HG02884 (cell line): ENCODE data around the gene LUC7L3.
"Not testable (repeated sequence)": the region's sequence is repeated elsewhere in the genome, so short reads cannot be mapped to it uniquely, and the experiment has no call there.

Experiments
- ATAC-seq: cut with Tn5 transposase; IDR thresholded peaks from one replicate; pipeline ENCODE4 v1.9.1; 2021; ENCODE audit warnings: mild to moderate bottlenecking, moderate library complexity; ENCODE audit not compliant: unreplicated experiment

Gene LUC7L3

DNA sequence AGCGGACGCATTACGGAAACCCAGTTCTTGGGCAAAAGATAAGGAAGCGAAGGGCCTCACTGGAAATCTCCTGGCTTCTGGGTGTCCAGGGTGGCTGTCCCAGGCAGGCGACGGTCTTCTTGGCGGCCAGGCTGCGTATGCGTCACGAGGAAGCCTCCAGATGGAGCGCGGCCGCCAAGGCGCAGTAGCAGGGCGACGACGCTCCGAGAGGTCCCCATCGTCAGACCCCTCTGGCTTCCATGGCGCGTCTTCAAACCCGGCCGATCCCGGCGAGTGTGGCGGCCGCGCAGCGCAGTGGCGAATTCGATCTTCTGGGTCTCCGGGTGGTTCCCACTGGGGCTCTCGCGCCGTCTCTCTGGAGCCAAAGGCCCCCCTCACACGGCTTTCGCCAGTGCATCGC is 61.8 kb downstream of the LUC7L3 start:
- ATAC-seq = no peak

DNA sequence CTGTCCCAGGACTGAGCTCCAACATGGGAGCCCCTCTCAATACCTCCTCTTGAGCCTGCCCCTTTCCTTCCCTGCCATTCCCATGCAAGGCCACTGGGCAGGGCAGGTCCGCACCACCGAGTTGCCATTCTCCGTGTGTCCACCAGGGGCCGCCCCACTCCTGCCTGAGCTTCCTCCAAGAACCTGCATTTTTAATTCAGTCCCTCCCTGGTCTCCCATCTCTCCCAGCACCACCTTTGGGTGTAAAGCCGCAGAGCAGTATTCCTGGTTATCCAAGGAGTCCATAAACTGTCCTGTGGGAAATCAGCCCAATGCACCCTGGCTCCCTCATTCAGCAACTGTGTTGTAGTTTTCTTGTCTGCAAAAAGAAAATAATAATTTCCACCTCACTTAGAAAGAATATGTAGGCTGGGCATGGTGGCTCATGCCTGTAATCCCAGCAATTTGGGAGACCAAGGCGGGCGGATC is 63.8 kb downstream of the LUC7L3 start:
- no peak for ATAC-seq

DNA sequence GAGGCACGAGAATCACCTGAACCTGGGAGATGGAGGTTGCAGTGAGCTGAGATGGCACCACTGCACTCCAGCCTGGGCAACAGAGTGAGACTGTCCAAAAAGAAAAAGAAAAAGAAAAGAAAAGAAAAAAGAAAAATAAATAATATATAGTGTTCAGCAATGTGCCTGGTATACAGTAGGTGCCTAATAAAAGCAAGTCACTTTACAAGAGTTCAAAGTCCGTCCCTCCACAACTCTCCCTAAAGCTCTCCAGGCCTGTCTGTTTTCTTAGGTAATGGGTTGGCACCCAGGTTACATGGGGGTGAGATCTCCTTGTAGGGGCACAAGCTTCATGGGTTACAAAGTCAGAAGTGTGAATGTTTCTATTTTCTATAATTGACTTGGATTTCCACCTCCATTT is 64.5 kb downstream of the LUC7L3 start:
- no peak for ATAC-seq

DNA sequence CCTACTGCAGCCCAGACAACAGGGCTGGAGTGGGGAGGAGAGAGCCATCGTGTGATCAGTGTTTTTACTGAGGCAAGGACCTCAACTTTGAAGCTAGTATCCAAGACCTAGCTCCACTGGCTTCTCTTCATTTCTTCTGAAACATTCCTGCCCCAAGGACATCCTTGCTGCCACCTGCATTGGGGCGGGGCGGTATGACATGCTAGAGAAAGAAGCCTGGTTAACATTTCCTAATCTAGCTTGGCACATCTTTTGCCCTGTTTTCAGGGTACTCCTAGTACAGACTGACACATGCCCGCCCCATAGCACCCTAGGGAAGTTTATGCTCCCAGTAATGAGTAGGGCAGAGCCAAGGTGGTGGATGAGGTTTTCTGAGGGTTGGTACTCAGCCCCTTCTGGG is 65.7 kb downstream of the LUC7L3 start:
- no peak for ATAC-seq

DNA sequence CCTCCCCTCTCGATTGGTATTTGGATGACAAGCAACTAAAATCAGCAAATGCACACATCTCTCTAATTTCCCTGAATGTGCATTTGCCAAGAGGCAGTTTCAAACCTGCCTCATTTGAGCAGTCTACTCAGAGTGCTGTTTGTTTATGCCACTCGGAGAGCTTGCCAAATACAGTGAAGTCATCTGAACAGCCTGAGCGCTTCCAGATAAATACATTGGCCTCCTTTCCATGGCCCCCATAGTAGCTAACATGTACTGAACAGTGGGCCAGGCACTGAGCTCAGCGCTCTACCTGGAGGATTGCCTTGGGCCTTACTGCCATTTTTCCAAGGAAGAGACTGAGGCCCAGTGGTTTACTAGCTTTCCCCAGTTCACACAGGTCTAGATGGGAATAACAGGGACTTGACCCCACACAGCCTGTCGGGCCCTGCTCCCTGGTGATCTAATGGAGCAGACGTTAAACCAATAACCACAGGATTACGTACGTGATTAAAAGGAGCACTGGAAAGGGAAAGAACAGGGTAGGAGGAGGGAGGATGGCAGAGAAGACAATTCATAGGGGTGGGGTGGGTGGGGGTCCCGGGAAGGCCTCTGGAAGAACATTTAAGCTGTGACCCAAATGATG is 66.7 kb downstream of the LUC7L3 start:
- ATAC-seq = no peak

DNA sequence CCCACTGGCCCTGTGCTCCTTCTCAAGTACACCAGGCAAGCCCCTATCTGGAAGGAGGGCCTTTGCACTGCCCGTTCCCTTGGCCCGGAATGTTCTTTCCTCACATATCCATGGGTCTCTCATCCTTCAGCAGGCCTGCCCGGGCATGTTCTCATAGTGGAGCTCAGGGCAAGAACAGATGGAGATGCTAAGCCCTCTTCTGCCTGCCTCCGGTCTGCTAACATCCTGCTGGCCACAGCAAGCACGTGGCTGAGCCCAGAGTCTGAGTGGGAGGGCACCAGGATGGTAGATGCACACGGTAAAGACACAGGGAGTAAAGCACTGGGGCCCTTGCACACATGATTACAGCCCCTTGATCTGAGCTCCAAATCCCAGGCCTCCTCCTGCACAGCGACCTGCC is 67.7 kb downstream of the LUC7L3 start:
- ATAC-seq = no peak

DNA sequence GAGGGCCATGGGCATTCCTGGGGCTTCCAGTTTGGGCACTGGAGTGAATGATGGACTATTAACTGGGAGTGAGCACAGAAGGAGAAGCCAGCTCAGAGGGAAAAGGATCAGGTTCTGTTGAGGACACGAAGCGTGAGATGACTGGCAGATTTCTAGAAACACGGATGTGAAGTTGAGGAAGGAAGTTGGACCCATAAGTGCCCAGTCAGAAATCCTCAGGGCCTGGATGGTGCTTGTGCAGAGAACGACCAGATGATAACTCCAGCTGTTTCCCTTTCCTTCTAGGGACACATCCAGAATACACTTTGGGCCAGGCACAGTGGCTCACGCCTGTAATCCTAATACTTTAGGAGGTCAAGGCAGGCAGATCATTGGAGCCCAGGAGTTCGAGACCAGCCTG is 71.2 kb downstream of the LUC7L3 start:
- no peak for ATAC-seq

DNA sequence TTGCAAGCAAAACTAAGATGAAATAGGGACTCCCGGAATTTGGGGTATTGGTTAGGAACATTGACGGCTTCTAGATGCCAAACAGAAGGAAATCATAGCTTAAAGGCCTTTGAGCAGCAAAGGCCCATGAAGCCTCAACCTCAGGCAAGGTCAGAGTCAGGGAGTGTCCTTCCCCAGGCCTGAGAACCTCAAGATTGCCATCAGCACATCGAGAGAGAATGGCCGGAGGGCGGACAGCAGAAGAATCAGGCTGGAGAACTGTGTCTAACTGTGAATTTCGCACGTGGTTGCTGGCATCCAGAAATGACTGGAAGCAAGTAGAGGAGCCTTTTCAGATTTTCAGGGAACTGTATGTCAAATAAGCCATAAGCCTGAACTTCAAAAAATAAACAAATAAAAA is 72.7 kb downstream of the LUC7L3 start:
- no peak for ATAC-seq

DNA sequence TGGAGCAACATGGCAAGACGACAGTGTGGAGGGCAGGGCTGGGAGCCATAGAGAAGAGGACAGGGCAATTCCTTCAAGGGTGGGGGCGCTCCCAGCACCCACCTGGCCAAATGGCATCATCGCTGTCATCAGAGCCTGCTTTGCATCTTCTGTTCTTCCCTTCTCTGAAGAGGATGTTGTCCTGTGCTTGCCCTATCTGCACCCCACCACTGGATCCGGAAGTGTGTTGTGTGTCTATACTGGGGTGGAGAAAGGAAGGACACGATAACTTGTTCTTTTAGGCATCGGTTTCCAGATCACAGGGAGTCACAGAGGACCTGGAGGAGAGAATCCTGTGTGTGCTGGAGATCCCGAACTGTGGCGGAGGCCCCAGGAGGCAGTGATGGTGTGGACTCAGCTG is 73.6 kb downstream of the LUC7L3 start:
- ATAC-seq = no peak

DNA sequence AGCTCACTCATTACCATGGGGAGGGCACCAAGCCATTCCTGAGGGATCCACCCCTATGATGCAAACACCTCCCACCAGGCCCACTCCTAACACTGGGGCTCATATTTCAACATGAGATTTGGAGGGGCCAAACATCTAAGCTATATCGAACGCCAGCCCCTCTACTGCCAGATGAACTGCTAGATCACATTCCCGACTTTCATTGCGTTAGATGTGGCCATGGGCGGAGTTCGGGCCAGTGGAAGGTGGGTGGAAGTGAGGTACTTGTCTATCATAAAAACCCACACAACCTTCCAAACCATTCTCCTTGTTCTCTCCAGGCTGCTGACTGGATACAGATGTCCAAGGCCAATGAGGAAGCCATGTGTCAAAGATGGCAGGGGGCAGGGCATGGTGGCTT is 75.0 kb downstream of the LUC7L3 start:
- no peak for ATAC-seq

DNA sequence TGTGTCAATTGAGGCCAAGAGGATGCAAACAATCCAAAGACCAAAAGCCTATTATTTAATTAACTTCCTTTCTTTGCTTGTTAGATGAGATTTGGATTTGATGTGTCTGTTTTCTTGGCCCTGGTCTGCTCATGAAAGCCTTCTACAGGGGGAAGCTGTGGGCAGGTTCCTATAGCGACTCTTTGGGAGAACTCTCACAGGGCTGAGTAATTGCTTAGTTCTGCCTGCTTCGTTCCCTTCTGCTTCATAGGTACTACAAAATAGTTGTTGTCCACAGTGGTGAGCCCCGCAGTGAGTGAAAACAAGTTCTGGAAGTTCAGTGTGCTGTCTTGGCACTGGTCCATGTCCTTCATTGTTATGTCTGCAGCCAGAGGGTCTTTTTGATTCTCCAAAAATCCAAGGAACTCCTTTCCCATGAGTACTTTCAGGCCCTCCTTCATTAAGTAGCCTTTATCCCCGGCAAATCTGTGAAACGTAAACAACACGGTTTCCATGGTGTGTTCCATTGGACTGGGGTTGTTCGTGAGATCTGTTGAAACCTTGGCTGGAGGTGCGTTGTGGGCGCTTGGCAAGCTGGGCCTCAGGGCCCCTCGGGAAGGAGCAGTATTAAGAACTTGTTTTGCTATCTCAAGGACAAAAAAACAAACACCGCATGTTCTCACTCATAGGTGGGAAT is 77.9 kb downstream of the LUC7L3 start:
- no peak for ATAC-seq

DNA sequence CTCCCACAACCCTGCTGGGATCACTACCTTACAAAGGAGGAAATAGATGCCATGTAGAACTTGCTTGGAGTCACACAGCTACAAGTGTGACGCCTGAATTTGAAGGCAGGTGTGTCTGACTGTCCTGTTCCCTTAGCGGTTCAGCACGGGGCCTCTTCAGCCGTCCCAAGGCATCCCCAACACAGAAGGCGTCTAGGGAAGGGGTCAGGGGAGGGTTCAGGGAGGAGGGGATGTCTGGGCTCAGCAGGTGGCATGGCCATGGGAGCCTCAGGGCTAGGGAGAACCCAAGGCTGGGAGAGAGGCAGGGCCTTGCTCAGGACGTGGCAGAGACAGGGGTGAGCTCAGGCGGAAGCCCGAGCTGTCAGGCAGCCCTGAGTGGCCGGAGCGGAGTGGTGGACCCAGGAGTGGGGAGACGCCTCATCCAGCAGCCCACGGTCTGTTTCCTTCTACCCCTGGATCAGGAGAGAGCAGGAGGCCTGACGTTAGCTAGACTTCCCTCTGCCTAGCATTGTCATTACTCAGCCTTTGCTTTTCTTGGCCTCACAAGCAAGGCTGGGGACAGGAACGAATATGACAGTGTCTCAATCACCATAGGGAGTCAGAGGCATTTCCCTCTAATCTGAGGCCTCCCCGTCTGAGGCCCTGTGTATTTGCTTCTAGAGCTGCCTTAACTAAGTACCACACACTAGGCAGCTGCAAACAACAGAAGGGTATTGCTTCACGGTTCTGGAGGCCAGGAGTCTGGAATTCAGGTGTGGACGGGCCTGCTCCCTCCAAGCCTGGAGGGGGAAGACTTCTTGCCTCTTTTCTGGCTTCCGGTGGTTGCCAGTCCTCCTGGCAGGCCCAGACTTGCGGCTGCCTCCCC is 79.3 kb downstream of the LUC7L3 start:
- no peak for ATAC-seq

DNA sequence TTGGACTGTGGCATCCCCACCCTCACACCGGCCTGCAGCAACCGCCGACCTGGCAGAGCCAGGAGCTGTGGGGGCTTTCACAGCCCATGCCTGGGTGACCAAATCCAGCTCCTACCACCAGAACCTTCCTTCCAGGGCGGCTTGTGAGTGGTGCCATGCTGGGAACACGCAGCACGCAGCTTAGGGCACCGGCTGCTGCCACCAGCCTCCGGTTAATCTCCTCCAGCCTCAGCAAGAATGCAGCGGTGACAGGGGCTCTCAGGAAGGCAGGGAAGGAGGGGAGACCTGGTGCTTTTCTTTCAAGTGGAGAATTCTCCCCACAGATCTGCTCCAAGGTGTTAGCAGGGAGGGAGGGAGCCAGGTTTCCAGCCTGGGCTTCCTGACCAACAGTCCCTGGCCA is 80.2 kb downstream of the LUC7L3 start:
- ATAC-seq = no peak

DNA sequence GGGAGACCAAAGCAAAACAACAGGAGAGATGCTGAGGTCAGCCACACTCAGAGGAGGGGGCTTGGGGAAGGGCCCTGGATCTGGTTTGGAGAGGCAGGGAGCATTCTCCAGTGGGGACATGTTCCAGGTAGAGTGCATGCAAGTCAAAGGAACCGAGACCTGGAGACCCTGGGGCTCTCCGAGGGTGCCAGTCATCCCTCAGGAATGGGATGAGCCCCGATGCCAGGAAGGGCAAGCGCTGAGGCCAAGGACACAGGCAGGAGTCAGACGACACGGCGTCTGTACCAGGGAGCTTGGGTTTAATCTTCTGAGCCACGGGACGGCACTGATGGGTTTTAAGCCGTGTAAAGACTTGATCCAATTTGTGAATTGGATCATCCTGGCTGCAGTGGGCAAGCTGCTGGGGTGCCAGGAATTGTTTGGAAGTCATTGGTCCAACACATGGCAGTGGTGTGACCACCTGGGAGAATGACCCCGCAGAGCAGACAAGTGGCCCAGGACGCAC is 80.8 kb downstream of the LUC7L3 start:
- ATAC-seq = no peak

DNA sequence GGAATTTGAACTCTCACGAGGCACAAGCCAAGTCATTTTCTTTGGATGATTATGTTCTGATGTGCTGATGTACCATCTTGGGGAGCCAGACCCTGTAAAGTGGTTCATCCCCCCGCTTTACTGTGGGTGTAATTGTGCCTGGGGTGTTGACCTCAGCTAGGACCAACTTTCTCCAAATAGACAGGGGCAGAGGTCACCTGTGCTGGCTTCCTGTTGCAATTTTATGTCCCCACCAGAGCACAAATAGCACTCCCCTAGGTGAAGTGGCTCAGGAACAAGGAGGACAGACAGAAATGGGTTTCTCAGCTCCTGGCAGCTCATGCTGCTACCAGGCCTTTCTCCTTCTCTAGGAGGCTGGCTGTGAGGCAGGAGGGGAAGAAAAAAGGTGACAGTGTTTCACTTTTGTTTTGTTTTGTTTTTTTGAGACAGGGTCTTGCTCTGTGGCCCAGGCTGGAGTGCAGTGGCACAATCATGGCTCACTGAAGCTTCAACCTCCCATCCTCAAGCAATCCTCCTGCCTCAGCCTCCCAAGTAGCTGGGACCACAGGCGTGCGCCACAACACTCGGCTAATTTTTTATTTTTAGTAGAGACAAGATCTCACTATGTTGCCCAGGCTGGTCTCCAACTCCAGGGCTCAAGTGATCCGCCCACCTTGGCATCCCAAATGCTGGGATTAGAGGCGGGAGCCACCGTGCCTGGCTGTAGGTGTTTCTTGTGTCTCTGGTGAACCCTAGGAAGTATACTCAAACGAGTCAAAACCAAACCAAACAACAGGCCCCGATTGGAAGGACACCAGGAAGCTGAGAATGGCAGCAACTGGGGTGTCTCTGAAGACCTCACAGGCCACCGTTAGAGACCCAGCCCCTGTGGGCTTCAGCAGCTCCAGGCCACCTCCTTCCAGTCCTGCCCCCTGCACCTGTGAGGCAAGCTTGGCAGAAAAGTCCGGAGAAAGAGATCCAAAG is 83.5 kb downstream of the LUC7L3 start:
- ATAC-seq = no peak

DNA sequence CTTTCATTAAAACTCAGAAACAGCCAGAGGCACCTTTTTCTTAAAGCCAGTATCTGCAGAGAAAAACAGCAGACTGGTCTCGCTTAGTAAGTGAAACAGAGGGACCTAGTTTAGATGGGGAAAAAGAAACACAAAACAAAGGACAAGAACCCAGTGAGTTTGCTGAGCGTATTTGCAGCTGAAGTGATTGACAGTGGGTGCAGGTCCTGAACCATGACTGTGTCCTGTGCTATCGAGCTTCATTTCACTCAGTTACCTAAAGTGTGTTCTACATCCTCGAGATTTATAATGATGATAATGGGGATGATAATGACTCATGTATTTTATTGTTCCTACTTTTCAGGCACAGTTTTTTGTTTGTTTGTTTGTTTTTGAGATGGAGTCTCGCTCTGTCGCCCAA is 84.3 kb downstream of the LUC7L3 start:
- no peak for ATAC-seq

DNA sequence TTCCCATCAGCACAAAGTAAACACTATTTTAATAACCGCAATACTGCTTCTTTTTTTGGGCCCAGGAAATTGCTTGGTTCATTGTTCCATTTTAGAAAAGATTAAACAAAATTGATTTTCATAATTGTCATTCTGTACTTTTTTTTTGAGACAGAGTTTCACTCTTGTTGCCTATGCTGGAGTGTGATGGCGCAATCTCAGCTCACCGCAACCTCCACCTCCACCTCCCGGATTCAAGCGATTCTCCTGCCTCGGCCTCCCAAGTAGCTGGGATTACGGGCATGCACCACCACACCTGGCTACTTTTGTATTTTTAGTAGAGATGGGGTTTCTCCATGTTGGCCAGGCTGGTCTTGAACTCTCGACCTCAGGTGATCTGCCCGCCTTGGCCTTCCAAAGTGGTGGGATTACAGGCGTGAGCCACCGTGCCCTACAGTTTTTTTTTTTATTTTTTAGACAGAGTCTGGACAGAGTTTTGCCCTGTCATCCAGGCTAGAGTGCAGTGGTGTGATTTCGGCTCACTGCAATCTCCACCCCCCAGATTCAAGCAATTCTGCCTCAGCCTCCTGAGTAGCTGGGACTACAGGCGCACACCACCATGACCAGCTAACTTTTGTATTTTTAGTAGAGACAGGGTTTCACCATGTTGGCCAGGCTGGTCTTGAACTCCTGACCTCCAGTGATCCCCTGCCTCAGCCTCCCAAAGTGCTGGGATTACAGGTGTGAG is 85.5 kb downstream of the LUC7L3 start:
- ATAC-seq = not testable (repeated sequence)

DNA sequence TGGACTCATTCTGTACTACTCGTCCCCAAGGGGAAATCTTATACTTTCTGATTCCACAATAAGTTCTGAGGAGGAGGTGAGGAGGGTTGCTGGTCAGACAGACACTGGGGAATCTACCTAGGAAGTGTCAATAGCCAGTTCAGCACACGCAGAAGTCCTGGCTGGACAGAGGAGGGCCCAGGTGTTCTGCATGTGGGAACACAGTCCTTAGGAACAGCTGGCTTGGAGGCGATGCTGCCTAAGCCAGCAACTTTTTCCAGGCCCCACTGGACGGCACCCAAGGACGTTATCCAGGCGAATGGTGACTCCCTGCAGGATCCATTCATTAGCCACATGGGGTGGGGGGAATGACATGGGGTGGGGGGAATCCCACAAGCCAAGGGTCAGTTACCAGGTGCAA is 86.1 kb downstream of the LUC7L3 start:
- ATAC-seq = no peak
